ENCODE results near the gene RUNX2.

Gene RUNX2

DNA sequence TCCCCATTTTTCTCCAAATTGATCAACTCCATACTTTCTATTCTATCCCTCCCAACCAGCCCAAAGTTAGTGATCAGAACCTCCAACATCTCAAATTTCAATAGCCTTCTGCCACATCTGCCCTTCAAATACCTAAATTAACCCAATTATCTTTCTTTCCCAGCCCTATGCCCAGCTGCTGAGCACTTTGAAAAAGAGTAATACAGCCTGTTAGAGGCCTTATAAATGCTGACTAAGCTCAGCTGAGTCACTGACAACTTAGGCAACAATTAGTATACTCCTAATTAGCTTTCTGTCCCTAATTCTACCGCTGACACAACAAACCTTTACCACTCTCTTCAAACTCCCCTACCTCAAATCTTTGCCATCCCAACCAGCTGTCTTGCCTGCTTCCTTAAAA is 23.5 kb downstream of the RUNX2 start:
- peak; percentile 43 for DNase-seq

DNA sequence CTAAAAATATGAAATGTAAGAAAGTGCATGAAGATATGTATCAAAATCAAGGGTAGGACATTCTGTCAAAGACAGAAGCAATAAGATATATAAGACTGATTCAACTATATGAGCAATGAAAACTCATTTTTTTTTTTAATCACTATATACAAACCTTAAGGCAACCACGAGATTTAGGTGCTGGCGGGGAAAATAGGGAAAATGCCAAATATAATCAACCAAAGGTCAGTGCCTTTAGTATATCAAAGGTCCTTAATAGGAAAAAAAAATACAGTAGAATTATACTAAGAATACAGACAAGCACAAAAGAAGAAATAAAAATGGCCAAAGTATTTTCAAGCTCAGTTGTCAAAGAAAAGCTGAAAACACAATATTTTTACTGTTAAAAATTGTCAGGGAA is 25.5 kb downstream of the RUNX2 start:
- DNase-seq: no peak

DNA sequence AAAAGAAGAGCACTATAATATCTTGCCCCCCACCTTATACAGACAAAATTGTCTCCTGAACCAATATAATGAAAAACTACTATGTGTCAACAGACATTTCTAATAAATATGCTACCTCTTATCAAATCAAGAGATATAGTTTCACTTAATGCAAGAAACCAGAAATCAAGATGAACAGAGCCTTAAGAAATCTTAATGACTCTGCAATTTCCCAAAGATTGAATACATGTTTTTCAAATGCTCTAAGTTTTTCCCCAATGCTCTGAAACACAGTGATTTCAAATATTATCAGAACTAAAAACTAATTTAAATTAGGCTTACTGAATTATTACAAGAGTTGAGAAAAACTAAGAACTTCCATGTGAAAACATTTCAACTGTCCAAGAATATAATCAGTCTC is 36.3 kb downstream of the RUNX2 start:
- no peak for DNase-seq

DNA sequence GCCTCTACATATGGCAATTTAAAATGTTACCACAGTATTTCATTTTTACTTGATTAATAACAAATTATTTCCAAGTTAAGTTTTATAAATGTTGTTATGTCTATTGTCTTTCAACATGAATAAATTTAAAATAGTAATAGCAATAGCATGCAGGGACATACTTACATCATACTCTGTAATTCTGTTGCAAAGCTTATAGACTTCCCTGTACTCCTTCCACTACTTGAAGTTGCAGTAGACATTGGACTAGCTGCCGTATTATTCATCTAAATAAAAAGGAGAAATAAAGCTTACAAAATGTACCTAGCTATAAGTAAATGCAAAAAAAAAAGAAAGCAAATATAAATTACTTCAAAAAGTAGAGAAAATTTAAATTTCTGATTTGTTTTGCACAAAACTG is 36.9 kb downstream of the RUNX2 start:
- no peak for DNase-seq

DNA sequence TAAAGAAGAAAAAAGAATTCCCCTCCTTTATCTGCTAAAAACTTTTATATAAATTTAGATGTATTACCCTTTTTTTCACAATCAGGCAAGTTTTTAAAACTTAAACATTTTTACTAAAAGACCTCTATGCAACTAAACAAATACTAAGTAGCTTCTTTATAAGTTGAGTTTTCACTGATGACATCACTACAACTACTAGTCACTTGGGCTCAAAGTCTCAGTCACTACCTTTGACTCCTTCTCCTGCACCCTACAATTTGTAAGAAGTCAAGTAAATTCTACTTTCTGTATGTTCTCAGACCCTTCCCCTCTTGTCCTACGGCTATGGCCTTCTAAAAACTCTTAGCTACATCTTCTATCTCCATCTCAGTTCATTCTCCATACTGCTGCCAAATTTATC is 38.4 kb downstream of the RUNX2 start:
- no peak for DNase-seq

DNA sequence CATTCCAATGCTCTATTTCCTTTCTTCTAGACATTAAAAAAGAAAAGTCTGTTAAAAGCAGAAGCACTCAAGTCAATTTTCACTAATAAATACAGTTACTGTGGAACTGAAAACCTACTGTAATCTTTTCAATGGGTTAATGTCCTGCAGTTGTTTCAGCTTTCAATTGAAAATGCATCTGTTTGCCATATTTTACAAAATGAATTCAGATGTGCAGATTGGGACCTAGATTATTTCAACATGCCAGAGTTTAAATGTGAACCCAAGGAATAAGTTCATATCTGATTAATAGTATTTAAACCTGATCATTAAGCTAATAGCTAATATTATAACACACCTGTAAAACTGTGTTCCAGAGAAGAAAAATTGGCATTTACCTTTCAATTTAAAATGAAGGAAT is 39.9 kb downstream of the RUNX2 start:
- DNase-seq: no peak

DNA sequence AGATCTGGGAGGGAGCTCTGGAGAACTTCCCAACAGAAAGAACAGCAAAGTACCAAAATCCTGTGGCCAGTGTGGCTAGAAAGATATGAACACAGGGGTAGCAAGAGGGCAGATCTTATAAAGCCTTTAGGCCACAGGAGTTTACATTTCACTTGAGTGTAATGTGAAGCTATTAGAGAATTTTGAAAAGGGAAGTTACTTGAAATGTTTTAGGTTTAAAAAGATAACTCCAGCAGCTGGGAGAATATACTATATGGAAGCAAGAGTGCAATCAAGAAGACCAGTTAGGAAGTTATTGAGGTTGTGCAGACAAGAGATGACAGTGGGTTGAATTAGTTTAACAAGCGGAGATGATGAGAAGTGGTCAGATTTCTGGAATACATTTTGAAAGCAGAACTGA is 41.7 kb downstream of the RUNX2 start:
- DNase-seq: peak; percentile 91

DNA sequence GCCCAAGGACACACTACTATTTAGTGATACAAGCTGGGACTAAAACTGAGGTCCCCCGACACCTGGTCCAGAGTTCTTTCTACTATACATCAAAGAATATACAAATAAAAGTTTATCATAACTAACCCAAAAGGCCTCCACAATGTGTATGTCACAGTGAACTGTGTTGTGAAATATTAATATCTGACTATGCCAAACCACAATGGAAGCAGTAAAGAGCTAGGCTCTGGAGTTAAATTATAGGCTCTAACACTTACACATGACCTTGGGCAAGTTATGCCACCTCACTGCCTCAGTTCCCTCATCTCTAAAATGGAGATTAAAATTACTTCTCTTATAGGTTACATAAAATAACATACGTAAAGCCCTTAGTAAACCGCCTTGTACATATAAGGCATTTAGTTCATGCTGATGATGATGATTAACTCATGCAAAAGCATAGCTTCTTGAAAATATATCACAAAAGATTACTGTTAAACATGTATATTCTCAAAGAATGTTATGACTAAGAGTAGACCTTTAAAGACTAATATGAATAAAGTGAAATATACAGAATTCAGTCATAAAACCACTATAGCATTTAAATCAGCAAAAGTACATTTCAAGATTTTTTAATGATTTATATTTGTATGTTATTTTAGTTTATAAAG is 43.9 kb downstream of the RUNX2 start:
- DNase-seq: no peak

DNA sequence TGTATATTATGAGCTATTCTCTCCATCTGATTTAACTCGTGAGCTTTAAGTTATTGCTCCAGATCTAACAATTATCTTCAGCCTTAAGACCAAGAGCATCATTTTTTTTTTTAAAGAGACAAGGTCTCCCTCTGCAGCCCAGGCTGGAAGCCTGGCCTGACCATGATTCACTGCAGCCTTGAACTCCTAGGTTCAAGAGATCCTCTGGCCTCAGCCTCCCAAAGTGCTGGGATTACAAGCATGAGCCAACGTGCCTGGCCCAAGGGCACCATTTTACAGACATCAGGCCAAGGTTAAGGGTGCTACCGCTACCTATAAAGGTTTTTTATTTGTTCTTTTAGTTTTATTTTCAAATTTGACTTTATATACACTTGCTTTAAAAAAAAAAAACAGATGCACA is 47.3 kb downstream of the RUNX2 start:
- DNase-seq: peak; percentile 38

DNA sequence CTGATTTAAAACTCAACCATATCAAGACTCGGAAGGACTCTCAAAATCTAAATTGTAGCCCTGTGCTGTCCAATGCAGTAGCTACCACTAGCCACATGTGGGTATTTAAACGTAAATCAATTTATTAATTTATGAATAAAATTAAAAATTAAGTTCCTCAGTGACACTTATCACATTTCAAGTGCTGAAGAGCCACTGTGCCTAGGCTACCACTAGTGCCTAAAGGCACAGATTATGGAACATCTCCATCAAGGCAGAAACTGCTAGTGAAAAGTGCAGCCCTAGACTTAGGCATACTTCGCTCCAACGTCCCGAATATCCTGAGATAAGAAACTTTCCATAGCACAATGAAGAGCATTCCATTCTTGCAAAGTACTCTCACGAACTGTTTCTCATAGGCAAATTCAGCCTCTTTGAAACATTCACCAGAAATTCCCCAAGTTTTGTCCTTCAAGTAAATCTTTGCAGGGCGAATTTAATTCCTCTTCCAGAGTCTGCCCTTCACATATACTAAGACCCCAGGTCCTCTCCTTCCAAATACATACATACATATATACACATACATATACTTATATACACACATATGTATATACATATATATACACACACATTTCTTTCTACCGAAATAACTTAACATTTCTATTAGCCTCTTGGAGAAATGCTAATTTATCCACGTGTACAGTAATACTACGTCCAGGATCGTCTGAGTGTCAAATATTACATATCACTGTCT is 48.3 kb downstream of the RUNX2 start:
- peak; percentile 60 for DNase-seq

DNA sequence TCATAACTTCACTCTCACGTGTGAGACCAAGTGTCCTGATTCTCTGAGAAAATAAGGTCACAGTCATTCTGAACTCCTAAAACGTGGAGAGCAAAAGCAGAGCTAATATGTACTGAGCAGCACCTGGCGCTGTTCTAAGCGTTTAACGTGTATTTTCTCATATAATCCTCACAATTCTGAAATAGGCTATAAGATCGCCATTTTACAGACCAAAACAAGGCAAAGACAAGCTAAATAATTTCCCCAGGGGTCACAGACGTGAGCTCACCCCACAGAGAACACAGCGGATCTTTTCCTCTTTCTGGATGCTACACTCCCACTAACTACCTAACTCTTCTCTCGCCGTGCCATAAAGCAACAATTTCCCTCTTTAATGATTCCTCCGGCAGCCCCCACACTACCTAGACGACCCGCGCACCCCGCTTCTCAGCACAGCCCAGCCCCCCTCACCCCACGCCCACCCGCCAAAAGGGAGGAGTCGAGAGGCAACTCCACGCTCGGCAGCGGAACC is 49.0 kb downstream of the RUNX2 start:
- peak; percentile 82 for DNase-seq

DNA sequence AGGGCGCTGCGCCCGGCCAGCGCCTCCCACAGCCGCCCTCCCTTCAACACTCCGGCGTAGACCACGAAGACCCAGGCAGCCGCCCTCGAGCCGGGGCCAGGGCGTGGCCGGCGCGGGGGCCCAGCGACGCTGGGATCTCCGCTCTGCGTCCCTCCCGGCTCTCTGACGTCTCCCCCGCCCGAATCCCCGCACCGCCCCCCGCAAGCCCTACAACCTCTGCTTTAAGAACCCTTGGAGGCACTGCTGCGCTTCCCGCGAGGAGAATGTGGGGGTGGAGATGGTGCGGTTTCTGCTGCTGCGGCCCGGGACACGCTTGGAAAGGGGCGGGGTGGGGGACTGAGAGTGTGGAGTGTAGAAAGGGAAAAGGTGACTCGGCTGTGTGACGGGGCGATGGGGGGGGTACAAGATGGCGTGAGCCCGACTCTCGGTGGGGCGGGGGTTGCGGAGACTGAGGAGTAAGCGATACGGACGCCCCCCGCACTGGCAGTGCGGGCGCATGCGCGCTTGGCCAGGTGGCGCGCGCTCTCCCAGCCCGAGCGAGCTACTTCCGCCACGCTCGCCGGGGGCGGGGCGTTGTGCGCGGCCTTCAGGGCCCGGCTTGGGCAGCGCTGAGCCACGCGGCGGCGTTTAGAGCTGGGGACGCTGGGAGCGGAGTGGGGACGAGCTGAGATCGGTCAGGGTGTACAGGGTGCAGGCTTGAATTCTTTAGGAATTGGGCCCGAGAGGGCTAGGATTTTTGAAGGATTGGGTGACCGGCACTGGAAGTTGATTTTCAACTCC is 49.6 kb downstream of the RUNX2 start, which contains the start of gene SUPT3H:
TSS of gene SUPT3H (minus strand) at position 381 of the 780 bp plus-strand sequence.
- DNase-seq: peak; percentile 99

DNA sequence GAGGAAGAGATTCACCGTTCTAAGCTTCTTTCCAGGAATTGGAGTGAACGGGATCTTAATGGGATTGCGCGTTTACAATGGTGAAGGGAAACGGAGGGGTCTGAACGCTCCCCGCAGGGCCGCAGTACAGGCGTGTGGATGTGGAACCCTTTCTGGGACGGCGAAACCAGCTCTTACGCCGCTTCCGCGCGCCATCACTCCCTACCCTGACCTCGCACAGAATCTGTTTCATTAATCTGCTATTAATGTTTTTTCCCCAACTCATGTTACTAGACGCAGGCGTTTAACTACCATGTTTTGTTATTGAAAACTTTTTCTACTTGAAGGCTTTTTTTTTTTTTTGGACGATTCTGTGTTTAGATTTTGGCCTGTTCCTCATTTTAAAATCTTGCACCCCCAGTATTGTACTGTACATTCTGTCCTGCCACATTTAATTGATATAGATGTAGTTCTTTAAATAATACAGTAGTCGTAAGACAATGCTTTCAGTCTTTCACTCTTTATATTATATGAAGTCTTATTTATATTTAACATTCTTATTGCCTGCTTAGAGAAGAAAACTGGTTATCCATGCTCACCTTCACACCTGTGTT is 50.3 kb downstream of the RUNX2 start:
- no peak for DNase-seq

DNA sequence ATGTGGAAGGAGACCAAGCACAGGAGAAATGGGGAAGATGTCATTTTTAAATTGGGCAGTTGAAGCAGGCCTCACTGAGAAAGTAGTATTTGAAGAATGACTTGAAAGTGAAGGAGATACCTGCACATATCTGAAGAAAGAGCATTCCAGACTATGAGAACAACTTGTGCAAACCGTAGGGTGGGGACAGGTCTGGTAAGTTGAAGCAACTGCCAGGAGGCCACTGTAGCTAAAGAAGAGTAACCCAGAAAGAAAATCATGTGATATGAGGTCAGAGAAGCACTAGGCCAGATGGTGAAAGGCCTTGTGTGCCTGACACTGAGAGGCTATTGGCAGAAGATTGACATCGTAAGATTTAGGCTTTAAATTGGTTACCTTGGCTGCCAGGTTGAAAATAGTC is 54.3 kb downstream of the RUNX2 start:
- DNase-seq: no peak

DNA sequence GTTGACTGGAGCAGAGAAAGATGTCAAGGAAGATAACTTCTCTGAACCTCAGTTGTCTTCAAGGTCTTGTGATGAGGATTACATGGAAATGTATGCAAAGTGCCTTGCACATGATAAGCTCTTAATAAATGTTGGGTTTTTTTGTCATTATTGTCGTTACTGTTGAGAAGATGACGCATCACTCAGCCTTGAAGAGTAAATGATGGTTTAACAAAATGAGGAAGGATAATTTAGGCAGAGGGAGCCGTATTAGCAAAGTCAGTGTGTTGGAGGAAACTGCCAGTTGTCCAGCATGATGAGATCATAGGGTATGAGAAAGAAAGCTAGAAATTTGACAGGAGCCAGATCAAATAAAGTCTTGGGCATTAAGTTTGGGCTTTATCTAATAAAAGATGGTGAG is 58.4 kb downstream of the RUNX2 start:
- peak; percentile 20 for DNase-seq

DNA sequence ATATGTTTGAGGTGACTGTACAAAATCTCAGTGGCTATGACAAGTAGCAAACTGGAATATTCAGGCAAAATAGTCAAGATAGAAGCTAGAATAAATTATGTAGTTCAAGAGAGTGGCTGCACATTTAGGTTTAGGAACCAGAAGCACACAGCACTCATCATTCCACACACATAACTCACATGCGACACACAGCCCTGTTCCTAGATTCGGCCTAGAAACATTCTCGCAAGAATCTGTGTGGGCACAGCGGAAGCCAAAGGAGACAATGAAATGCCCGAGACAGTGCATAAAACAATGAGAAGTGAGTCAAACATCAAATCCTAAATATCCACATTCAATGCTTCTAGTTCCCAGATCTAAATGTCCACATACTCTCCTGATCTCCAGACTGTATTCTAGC is 59.1 kb downstream of the RUNX2 start:
- no peak for DNase-seq

DNA sequence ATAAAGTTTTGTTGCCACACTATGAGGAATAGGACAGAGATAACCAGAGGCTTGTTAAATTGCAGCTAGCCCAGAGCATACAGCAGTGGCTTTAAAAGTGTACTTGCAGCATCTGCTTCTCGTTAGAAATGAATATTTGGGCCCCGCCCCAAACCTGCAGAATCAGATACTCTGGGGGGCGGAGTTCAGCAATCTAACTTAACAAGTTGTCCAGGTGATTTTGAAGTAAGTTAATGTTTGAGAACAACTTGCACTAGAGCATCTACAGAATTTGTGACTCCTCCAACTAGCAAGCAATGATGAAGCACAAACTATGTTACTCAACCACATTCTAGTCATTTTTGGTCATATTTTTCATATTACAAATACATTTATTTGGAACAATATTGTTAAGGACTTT is 60.2 kb downstream of the RUNX2 start:
- no peak for DNase-seq

DNA sequence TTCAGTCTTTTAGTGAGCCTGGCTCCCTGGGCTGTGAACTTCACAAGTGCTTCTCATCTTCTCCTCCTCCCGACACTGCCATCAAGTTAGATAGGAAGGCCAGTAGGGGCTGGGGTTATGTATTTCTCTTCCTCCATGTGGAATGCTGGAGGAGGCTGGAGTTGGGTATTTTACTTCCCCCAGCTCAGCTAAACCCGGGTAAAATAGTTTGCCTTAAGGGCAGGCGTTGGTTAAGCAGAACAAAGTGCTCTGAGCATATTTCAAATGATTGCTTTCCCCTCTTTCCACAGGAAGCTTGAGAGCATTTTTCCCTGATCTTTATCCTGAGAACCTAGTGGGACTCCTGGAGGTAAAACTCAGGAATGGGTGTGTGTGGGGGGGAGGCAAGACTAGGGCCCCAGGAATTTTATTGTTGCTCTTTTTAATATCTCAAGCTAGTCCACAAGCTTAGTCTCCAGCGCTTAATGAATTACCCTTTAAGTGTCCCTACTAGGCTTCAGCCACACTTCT is 66.5 kb downstream of the RUNX2 start:
- no peak for DNase-seq

DNA sequence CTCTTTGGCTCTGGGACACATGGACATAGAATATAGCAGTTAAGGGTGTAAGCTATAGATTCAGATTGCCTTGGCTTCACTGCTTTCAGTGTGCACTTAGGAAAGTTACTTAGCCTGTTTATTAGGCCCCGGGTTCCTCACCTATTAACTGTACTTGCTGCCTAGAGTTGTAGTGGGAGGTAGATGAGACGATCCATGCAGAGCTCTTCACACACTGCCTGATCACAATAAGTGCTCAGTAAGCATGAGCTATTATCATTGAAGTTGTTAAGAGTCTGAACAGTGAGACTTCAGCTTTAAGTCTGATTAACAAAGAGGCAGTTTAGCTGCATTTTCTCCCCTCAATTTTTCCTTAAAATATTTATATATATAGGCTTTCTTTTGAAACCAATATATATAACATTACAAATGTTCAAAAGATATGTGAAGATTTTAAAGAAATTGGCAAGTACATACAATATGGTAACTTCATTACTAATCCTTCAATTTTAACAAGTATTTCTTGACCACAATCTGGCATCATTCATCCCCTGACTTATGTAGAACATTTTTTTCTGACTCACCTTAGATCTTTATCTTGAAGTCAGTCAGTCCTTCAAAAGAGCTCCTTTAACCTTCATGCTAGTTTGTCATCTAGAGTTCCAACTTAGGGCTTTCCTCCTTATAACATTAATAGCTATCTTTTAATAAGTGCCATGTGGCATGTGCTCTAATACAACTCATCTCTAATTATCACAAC is 70.1 kb downstream of the RUNX2 start:
- no peak for DNase-seq

DNA sequence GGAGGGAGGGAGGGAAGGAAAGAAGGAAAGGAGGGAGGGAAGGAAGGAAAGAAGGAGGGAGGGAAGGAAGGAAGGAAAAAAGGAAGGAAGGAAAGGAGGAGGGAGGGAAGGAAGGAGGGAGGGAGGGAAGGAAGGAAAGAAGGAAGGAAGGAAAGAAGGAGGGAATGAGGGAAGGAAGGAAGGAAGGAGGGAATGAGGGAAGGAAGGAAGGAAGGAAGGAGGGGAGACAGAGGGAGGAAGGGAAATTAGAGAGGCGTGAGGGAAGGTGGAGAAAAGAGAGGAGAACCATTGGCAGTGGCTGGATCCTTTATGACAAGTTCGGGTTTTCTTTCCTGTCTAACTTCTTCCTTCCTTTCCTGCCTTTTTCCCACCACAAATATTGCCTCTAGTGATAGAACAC is 71.9 kb downstream of the RUNX2 start:
- no peak for DNase-seq

DNA sequence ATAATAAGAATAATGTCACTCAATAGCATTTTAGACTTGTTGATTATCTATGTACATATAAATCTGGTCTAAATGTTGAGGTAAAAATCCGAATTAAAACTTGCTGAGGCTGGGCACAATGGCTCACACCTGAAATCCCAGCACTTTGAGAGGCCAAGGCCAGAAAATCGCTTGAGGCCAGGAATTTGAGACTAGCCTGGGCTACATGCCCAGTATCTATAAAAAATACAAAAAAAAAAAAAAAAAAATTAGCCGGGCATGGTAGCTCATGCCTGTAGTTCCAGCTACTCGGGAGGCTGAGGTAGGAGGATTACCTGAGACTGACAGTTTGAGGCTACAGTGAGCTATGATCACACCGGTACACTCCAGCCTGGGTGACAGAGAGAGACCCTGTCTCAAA is 83.8 kb downstream of the RUNX2 start:
- no peak for DNase-seq

DNA sequence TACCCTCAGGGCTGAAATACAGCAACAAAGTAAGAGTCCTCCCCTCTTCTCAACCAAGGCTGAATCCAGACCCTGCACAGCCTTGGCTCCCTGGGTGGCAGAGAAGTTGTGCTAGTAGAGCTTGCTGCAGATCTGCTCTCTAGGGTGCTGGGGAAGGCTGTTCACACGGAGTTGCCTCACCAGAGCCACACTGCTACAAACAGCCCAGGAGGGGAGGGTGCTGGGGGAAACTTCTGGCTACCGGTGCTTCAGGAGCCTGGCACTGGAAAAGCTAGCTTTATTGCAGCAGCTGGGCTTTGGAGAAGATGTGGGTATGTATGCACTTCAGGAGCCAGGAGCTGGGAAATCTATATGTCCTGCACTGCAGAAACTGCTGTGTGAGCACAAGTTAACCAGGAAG is 87.2 kb downstream of the RUNX2 start:
- DNase-seq: peak; percentile 24

Data from OCI-M1 (cell line).